Thymus (tissue), 11 donors: ENCODE data around the gene EXOC5. TPM values are rescaled to one million over a fixed set of nuclear protein-coding genes. Genes with fewer than 3 reads are reported as not detected.

ENCODE experiments used
- DNase-seq, 9 donors: peaks; one replicate each; pipeline ENCODE4 v3.0.0-alpha.2; 2013; ENCODE audit warnings: low spot score in 9 of 9, low read depth in 6 of 9, missing footprints in 1 of 9
- H3K27ac ChIP-seq, 2 donors: one replicate each; pipeline ENCODE4 v1.5.1; 2013; ENCODE audit warnings: control low read depth in 1 of 2, low read depth in 1 of 2, low read length in 1 of 2, mild to moderate bottlenecking in 1 of 2, moderate library complexity in 1 of 2
- H3K27me3 ChIP-seq, 2 donors: one replicate each; pipeline ENCODE4 v1.5.1; 2013; ENCODE audit warnings: low read length in 1 of 2; ENCODE audit not compliant: control insufficient read depth in 2 of 2, insufficient read depth in 1 of 2
- H3K36me3 ChIP-seq, 2 donors: one replicate each; pipeline ENCODE4 v1.5.1; 2013; ENCODE audit warnings: low read length in 1 of 2, mild to moderate bottlenecking in 1 of 2, moderate library complexity in 1 of 2; ENCODE audit not compliant: control insufficient read depth in 2 of 2, insufficient read depth in 2 of 2
- H3K4me1 ChIP-seq, 2 donors: one replicate each; pipeline ENCODE4 v1.5.1; 2013; ENCODE audit warnings: low read length in 2 of 2; ENCODE audit not compliant: control insufficient read depth in 2 of 2, insufficient read depth in 2 of 2
- H3K4me3 ChIP-seq, 2 donors: one replicate each; pipeline ENCODE4 v1.5.1; 2013; ENCODE audit warnings: low read length in 2 of 2, control low read depth in 1 of 2, mild to moderate bottlenecking in 1 of 2
- H3K9me3 ChIP-seq, 2 donors: one replicate each; pipeline ENCODE4 v1.5.1; 2013; ENCODE audit warnings: low read length in 1 of 2, mild to moderate bottlenecking in 1 of 2; ENCODE audit not compliant: control insufficient read depth in 2 of 2, insufficient read depth in 1 of 2
- WGBS: extraction: QIAGEN DNeasy Blood & Tissue Kit; methylation state at CpG from one replicate; pipeline ENCODE4 v1.1.7; 2013; 5-methylcytosine and 5-hydroxymethylcytosine counted together
- polyA plus RNA-seq: library from polyadenylated mRNA; stranded (reverse); fragments of 200-250 nt; gene quantifications from one replicate; pipeline ENCODE4 v1.2.3, GENCODE V29; 2013
- total RNA-seq: library from RNA; stranded (reverse); fragments of 120-200 nt; gene quantifications from one replicate; pipeline ENCODE4 v1.2.4, GENCODE V29; 2013
- donor health status: healthy.

Gene EXOC5
- total and polyA plus RNA-seq, 2 donors = 25.2 to 43.4 TPM

DNA sequence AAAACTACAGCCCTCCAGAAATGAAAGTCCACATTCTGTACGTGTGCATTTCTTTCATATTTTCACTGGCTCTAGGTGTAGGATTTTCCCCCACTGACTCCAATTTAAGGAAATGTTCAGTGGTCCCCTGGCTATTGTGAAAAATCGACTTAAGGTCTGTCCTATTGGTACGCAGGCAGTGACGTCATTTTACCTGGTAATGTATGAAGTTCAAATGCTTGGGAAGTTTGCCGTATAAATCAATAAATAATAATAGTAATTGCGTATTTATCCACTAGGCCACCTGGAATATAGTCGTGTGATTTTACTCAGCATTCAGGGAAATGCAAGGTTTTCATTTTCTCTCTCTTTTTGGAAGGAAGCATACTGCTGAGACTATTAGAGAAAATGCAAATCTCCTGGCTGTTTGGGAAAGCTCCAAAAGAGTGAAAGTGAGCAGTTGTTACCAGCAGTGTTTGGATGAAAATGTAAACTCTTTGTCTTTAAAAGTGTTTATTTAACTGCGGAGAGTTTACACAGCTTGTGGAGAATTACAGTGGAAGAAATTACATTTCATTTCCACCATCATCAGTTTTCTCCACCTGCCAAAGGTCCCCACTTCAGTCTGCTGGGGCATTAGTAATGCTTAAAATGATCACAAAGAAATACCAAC lies 107.0 kb downstream of the EXOC5 start:
- Histone ChIP-seq H3K36me3 (no peaks in the 10 kb centered on the region), H3K27me3 (no peaks in the 10 kb centered on the region), H3K4me3 (no peak overlapping the region), H3K4me1 (no peaks in the 10 kb centered on the region), H3K9me3 (no peaks in the 10 kb centered on the region), H3K27ac (no peak overlapping the region)
- no peak for DNase-seq
- 73% methylated on average over 8 of the region's 8 CpGs for WGBS

DNA sequence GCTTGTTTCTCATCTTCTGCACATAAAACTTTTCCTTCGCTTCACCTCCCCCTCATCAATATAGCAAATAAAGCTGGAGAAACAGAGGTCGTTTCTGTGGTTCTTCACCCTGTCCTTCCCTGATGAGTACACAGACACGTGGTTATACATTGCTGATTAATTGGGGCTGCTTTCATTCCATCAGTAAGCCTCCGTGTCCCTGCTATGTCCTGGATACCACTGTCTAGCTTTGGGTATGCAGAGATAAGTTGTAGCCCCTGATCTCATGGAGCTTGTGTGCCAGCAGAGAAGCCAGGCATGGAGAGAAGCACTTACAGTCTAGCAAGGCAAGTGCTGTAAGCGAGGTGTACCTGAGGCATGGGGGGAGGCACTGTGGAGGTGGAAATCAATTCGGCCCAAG lies 108.4 kb downstream of the EXOC5 start:
- no peaks in the 10 kb centered on the region for H3K4me1 ChIP-seq
- no peaks in the 10 kb centered on the region for H3K27me3 ChIP-seq
- H3K9me3 ChIP-seq = no peaks in the 10 kb centered on the region
- H3K27ac ChIP-seq = no peak overlapping the region
- 87% methylated on average over 6 of the region's 6 CpGs for WGBS
- H3K4me3 ChIP-seq = no peak overlapping the region
- no peaks in the 10 kb centered on the region for H3K36me3 ChIP-seq
- DNase-seq = no peak

DNA sequence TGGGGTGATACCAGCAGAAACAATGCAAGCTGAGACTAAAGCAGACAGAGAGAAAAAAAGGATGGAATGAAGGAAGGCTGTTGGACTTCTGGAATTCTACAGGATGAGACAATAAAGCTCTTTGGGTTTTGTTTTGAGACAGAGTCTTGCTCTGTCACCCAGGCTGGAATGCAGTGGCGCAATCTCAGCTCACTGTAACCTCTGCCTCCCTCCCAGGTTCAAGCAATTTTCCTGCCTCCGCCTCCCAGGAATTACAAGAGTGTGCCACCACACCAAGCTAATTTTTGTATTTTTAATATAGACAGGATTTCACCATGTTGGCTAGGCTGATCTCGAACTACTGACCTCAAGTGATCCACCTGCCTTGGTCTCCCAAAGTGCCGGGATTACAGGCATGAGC lies 115.4 kb downstream of the EXOC5 start:
- WGBS = 95% methylated on average over 4 of the region's 4 CpGs
- Histone ChIP-seq H3K4me3 (no peak overlapping the region), H3K27me3 (no peaks in the 10 kb centered on the region), H3K9me3 (no peaks in the 10 kb centered on the region), H3K4me1 (no peaks in the 10 kb centered on the region), H3K27ac (no peak overlapping the region), H3K36me3 (no peaks in the 10 kb centered on the region)
- no peak for DNase-seq

Other genes starting within 250 kb of the EXOC5 start
- gene AP5M1, start 66 bp upstream of the EXOC5 start, total RNA-seq = 36.3 TPM
- 13.2 TPM for gene AP5M1, start 66 bp upstream of the EXOC5 start, polyA plus RNA-seq
- gene NAA30, start 121.7 kb upstream of the EXOC5 start, total RNA-seq = 9.7 TPM
- 10.6 TPM for gene NAA30, start 121.7 kb upstream of the EXOC5 start, polyA plus RNA-seq
- gene CCDC198, start 225.0 kb upstream of the EXOC5 start, total RNA-seq = not detected
- gene CCDC198, start 225.0 kb upstream of the EXOC5 start, polyA plus RNA-seq = under 0.01 TPM